Left ventricle myocardium superior (tissue), 1 donor: ENCODE data around the gene HDHD2. TPM values are rescaled to one million over a fixed set of nuclear protein-coding genes. Genes with fewer than 3 reads are reported as not detected.

Experiments used
- ATAC-seq: fragments of 200-7000 bp; cut with Tn5 transposase; one replicate; pipeline ENCODE4 v1.9.1; 2020; ENCODE audit warnings: mild to moderate bottlenecking, moderate library complexity
- DNase-seq: peaks from one replicate; pipeline ENCODE4 v3.0.0-alpha.2; 2020
- intact Hi-C: fragments of 100-400 bp; cut with micrococcal nuclease; formaldehyde crosslinking; loops from one replicate; pipeline ENCODE4 v1.11.0; 2022
- total RNA-seq: library from RNA; stranded (reverse); fragmentation: NEBNext Ultra II Directional; extraction: Animal tissue kit (Norgen Biotek cat#: 25700); gene quantifications from one replicate; pipeline ENCODE4 v1.2.1, GENCODE V29; 2021
- donor health status: DM: no; HTN: yes; CAD: no; lungs with severe emphysema.

HDHD2 gene
- total RNA-seq, 1 donor from 2014 or later: 40.2 TPM

- DNase-seq (no peak), ATAC-seq (no peak)
- intact Hi-C loops: no loop called here
Measured at GRCh38 chr18:47080872-47081271, 69.4 kb downstream of the HDHD2 start.

GRCh38 chr18:47077111-47077510, 73.2 kb downstream of the HDHD2 start:
- ATAC-seq: no peak
- intact Hi-C loops: no loop called here
- no peak for DNase-seq

GRCh38 chr18:47075098-47075883, 75.0 kb downstream of the HDHD2 start:
- intact Hi-C loops: no loop called here
- ATAC-seq: no peak
- no peak for DNase-seq

GRCh38 chr18:47067648-47068047, 82.7 kb downstream of the HDHD2 start:
- DNase-seq (no peak), ATAC-seq (no peak)
- intact Hi-C loops: no loop called here

GRCh38 chr18:47063096-47063495, 87.2 kb downstream of the HDHD2 start:
- intact Hi-C loops: no loop called here
- DNase-seq (no peak), ATAC-seq (no peak)

- DNase-seq: no peak
- intact Hi-C loops: no loop called here
- no peak for ATAC-seq
Measured at GRCh38 chr18:47062471-47062870, 87.8 kb downstream of the HDHD2 start.

Other genes with a start within 250 kb of the HDHD2 start
- gene PIAS2, start 233.0 kb downstream of the HDHD2 start, total RNA-seq: 29.6 TPM
- gene KATNAL2, start 232.9 kb downstream of the HDHD2 start, total RNA-seq: 2.7 TPM
- not detected for gene ELOA2, start 114.9 kb downstream of the HDHD2 start, total RNA-seq
- gene IER3IP1, start 25.9 kb upstream of the HDHD2 start, total RNA-seq: 10.3 TPM
- not detected for gene SKOR2, start 101.2 kb upstream of the HDHD2 start, total RNA-seq